Natural killer cell (primary cell): ENCODE results near the gene GOLGA8O. TPM values are rescaled to one million over a fixed set of nuclear protein-coding genes. Genes with fewer than 3 reads are reported as not detected.

ENCODE experiments used
- total RNA-seq, 4 donors: library from RNA; stranded (reverse); fragments of 120-200 nt in 1 of 4; gene quantifications; one replicate each; pipeline versions ENCODE4 v1.2.3 to v1.2.4, GENCODE V29; 2013 to 2022

The GOLGA8O gene
- total RNA-seq, 3 donors from 2014 or later (not counting 1 experiment from before 2014, with no cell fraction given), result 28.8 to 72.6 (median 35.5) TPM

Other genes with a start within 250 kb of the GOLGA8O start
- 1 to 10 TPM; 4.5 to 9.2 (median 6.2) TPM for gene GOLGA8K, start 52.3 kb downstream of the GOLGA8O start, total RNA-seq
- gene GOLGA8N, start 137.8 kb upstream of the GOLGA8O start, total RNA-seq, result 100 to 1,000 TPM in 1 of 3 donors, 10 to 100 TPM in 2; 50.5 to 238 (median 72.9) TPM
- 1 to 10 TPM; 1.4 to 8.1 (median 5.6) TPM for gene ARHGAP11A, start 159.9 kb upstream of the GOLGA8O start, total RNA-seq
- not detected for gene SCG5, start 186.1 kb upstream of the GOLGA8O start, total RNA-seq